GM12891 (cell line): ENCODE measurements around the gene B3GALT4.

Experiments
- POLR2A ChIP-seq: IDR thresholded peaks from 2 replicates; pipeline ENCODE4 v1.6.1; 2011; ENCODE audit warnings: low read depth, low read length, control low read depth
- POLR2AphosphoS5 ChIP-seq: IDR thresholded peaks from 2 replicates; pipeline ENCODE4 v1.6.1; 2011; ENCODE audit warnings: low read depth, low read length, control low read depth

GRCh38 chr6:33272275-33273128 lies 4.4 kb upstream of the B3GALT4 start:
- TF ChIP-seq POLR2A (no peak; the same call in 1 of the 2 replicates), POLR2AphosphoS5 (no peak)
